ENCODE measurements around the gene EPN2. TPM values are rescaled to one million over a fixed set of nuclear protein-coding genes. Genes with fewer than 3 reads are reported as not detected.

Gene EPN2
- polyA plus RNA-seq, 1 of the 3 experiments (the other 2 are of a cell fraction), result 38.9 TPM

DNA sequence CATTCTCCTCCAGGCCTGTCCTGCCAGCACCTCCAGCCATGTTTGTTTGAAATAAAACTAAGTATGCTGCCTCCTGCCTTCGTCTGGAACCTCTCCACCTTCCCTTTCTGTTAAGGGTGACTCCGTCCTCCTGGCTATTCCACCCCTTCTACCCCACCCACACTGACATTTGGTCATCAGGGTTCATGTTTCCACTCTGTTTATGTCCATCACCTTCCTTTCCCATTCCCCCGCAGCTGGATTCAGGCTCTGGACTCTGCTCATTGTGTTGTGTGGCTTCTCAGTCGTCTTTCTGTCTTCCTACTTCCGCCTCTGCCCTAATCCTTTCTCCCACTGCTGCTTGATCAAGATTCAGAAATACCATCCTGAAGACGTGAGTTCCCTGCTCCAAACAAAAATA lies 28.6 kb downstream of the EPN2 start:
- H3K36me3 ChIP-seq (replicated peaks in 1 of 2; ENCODE audit: control insufficient read depth in 1 of 2, insufficient read depth in 2 of 2, low read length in 1 of 2), result peaks cover 0 to 4% of the 10 kb centered on the region in 2 experiments
- DNase-seq, result no peak
- H2AFZ ChIP-seq (ENCODE audit: low read depth), result no peak overlapping the region
- H3K4me1 ChIP-seq (ENCODE audit: control insufficient read depth in 1 of 2, insufficient read depth in 2 of 2, low read depth in 1 of 2, low read length in 1 of 2), result peaks cover 21 to 26% of the 10 kb centered on the region in 2 experiments; a peak in 3 of 4 replicates
- CTCF ChIA-PET, result no interaction called here
- no peak overlapping the region for H3K9ac ChIP-seq
- TF ChIP-seq NRF1 (IDR thresholded peaks at IDR 0.05; ENCODE audit: low read depth, low read length), result no peak
- no peak for TF ChIP-seq YY1 (IDR thresholded peaks at IDR 0.05; ENCODE audit: low read depth)
- TF ChIP-seq, protein P1, sequence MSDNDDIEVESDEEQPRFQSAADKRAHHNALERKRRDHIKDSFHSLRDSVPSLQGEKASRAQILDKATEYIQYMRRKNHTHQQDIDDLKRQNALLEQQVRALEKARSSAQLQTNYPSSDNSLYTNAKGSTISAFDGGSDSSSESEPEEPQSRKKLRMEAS (IDR thresholded peaks at IDR 0.05; ENCODE audit: low read depth), result no peak
- TF ChIP-seq EZH2phosphoT487 (IDR thresholded peaks at IDR 0.05; ENCODE audit: borderline replicate concordance, low read depth), result no peak
- H3K9me3 ChIP-seq, result no peaks in the 10 kb centered on the region
- no peak overlapping the region for H3K4me3 ChIP-seq (ENCODE audit: low read depth in 2 of 2, low read length in 1 of 2)
- no peak overlapping the region for H3K27ac ChIP-seq (ENCODE audit: low read depth in 2 of 2, low read length in 1 of 2)
- H3F3A ChIP-seq (replicated peaks; ENCODE audit: insufficient read depth), result peaks cover 15% of the 10 kb centered on the region
- no peaks in the 10 kb centered on the region for H3K9me2 ChIP-seq
- POLR2A ChIA-PET, result no interaction called here
- H3K4me2 ChIP-seq, result no peak overlapping the region
- H4K20me1 ChIP-seq (ENCODE audit: insufficient read depth), result peaks cover 71% of the 10 kb centered on the region
- H3K27me3 ChIP-seq (ENCODE audit: insufficient read depth), result no peaks in the 10 kb centered on the region
- 90% methylated on average over 6 of the region's 6 CpGs for WGBS (ENCODE audit: low lambda C conversion rate)
- H3K79me2 ChIP-seq (ENCODE audit: insufficient read depth), result peaks cover 91% of the 10 kb centered on the region

DNA sequence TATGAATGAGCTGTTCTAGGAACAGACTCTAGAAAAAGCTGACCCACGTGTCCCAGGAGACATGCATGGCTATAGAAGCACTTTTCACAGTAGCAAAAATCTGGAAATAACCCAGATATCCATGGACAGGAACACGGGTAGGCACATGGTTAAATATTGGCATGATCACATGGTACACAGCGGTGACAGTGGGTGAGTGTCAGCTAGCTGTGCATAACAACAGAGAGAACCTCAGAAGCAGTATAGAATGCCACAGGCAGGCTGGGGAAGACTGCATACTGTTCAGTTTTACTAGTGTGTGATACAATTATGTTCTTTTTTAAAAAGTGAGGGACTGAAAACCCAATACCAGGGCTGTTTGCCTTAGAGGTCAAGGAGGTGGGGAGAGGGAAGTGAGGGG lies 31.4 kb downstream of the EPN2 start:
- ChIA-PET CTCF (interaction anchor here (1.4 kb wide), 1 partner anchor 24 kb away, joined by 3 read pairs; no protein-coding TSS in a partner anchor), POLR2A (no interaction called here)
- H3K27me3 ChIP-seq (ENCODE audit: insufficient read depth), result no peaks in the 10 kb centered on the region
- peaks cover 10 to 25% of the 10 kb centered on the region in 2 experiments; a peak in 3 of 4 replicates for H3K4me1 ChIP-seq (ENCODE audit: control insufficient read depth in 1 of 2, insufficient read depth in 2 of 2, low read depth in 1 of 2, low read length in 1 of 2)
- H3K9ac ChIP-seq, result no peak overlapping the region
- H3F3A ChIP-seq (replicated peaks; ENCODE audit: insufficient read depth), result peaks cover 7% of the 10 kb centered on the region
- no peaks in the 10 kb centered on the region for H3K9me2 ChIP-seq
- no peak overlapping the region for H3K27ac ChIP-seq (ENCODE audit: low read depth in 2 of 2, low read length in 1 of 2)
- TF ChIP-seq RAD21 (IDR thresholded peaks at IDR 0.05; ENCODE audit: low read length), result no peak
- no peak for TF ChIP-seq FOXM1 (IDR thresholded peaks at IDR 0.05; ENCODE audit: low read depth)
- TF ChIP-seq, protein P1 (IDR thresholded peaks at IDR 0.05; ENCODE audit: low read depth), result no peak
- TF ChIP-seq ELF1 (IDR thresholded peaks at IDR 0.05), result no peak
- TF ChIP-seq SMC3 (IDR thresholded peaks at IDR 0.05; ENCODE audit: low read depth, low read length), result no peak
- TF ChIP-seq EZH2phosphoT487 (IDR thresholded peaks at IDR 0.05; ENCODE audit: borderline replicate concordance, low read depth), result no peak
- TF ChIP-seq, protein P2, sequence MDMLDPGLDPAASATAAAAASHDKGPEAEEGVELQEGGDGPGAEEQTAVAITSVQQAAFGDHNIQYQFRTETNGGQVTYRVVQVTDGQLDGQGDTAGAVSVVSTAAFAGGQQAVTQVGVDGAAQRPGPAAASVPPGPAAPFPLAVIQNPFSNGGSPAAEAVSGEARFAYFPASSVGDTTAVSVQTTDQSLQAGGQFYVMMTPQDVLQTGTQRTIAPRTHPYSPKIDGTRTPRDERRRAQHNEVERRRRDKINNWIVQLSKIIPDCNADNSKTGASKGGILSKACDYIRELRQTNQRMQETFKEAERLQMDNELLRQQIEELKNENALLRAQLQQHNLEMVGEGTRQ (IDR thresholded peaks at IDR 0.05; ENCODE audit: borderline replicate concordance, low read depth, low read length), result no peak
- TF ChIP-seq SIN3A (IDR thresholded peaks at IDR 0.05; ENCODE audit: borderline replicate concordance, low read depth, low read length), result no peak
- TF ChIP-seq TCF12 (IDR thresholded peaks at IDR 0.05), result no peak
- TF ChIP-seq GATA2 (CRISPR knock-in tag; IDR thresholded peaks at IDR 0.05), result no peak
- no peak for TF ChIP-seq NFIC (IDR thresholded peaks at IDR 0.05; ENCODE audit: borderline replicate concordance)
- no peak for TF ChIP-seq NRF1 (IDR thresholded peaks at IDR 0.05; ENCODE audit: low read depth, low read length)
- TF ChIP-seq, protein P3, sequence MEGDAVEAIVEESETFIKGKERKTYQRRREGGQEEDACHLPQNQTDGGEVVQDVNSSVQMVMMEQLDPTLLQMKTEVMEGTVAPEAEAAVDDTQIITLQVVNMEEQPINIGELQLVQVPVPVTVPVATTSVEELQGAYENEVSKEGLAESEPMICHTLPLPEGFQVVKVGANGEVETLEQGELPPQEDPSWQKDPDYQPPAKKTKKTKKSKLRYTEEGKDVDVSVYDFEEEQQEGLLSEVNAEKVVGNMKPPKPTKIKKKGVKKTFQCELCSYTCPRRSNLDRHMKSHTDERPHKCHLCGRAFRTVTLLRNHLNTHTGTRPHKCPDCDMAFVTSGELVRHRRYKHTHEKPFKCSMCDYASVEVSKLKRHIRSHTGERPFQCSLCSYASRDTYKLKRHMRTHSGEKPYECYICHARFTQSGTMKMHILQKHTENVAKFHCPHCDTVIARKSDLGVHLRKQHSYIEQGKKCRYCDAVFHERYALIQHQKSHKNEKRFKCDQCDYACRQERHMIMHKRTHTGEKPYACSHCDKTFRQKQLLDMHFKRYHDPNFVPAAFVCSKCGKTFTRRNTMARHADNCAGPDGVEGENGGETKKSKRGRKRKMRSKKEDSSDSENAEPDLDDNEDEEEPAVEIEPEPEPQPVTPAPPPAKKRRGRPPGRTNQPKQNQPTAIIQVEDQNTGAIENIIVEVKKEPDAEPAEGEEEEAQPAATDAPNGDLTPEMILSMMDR (IDR thresholded peaks at IDR 0.05), result no peak
- TF ChIP-seq FOXJ3 (CRISPR knock-in tag; IDR thresholded peaks at IDR 0.05), result no peak
- no peak for TF ChIP-seq RXRA (IDR thresholded peaks at IDR 0.05; ENCODE audit: borderline replicate concordance, low read depth)
- no peaks in the 10 kb centered on the region for H3K9me3 ChIP-seq
- H2AFZ ChIP-seq (ENCODE audit: low read depth), result no peak overlapping the region
- peaks cover 0 to 10% of the 10 kb centered on the region in 2 experiments for H3K36me3 ChIP-seq (replicated peaks in 1 of 2; ENCODE audit: control insufficient read depth in 1 of 2, insufficient read depth in 2 of 2, low read length in 1 of 2)
- no peak for DNase-seq
- peaks cover 79% of the 10 kb centered on the region for H3K79me2 ChIP-seq (ENCODE audit: insufficient read depth)
- H4K20me1 ChIP-seq (ENCODE audit: insufficient read depth), result peaks cover 50% of the 10 kb centered on the region
- no peak overlapping the region for H3K4me3 ChIP-seq (ENCODE audit: low read depth in 2 of 2, low read length in 1 of 2)
- WGBS (ENCODE audit: low lambda C conversion rate), result 81% methylated on average over 3 of the region's 3 CpGs
- no peak overlapping the region for H3K4me2 ChIP-seq

Measured in SK-N-SH (cell line).